BJ (cell line): Measurements from ENCODE around the gene GRAP2. TPM values are rescaled to one million over a fixed set of nuclear protein-coding genes. Genes with fewer than 3 reads are reported as not detected.
"Not testable (repeated sequence)": the region's sequence is repeated elsewhere in the genome, so short reads cannot be mapped to it uniquely, and the experiment has no call there.

Experiments used
- CTCF ChIA-PET: fragments of 350-600 bp; formaldehyde crosslinking; extraction: SDS; loops from one replicate; lab custom pipeline; 2021; ENCODE audit warnings: antibody characterized with exemption, inconsistent platforms; lab: Yijun Ruan, JAX
- POLR2A ChIA-PET: fragments of 300-600 bp; sonication (Branson Sonifier 250); formaldehyde crosslinking; extraction: SDS; loops from one replicate; lab custom pipeline; 2021; ENCODE audit warnings: antibody characterized with exemption; lab: Charles Lee
- DNase-seq: peaks from one replicate; pipeline ENCODE4 v3.0.0-alpha.2; 2011; ENCODE audit warnings: low read depth
- H3K27me3 ChIP-seq: 2 replicates; pipeline ENCODE4 v1.6.0; 2011; ENCODE audit warnings: low read length; ENCODE audit not compliant: control insufficient read depth, insufficient read depth
- H3K36me3 ChIP-seq: 2 replicates; pipeline ENCODE4 v1.5.1; 2011; ENCODE audit warnings: low read length; ENCODE audit not compliant: control insufficient read depth, insufficient read depth
- H3K4me3 ChIP-seq: 2 replicates; pipeline ENCODE4 v1.5.1; 2011; ENCODE audit warnings: low read depth, mild to moderate bottlenecking, control low read depth, low read length
- polyA plus RNA-seq: library from polyadenylated mRNA; depleted of rRNA; stranded (reverse); fragments of >200 nt; gene quantifications from 2 replicates; pipeline ENCODE4 v1.2.3, GENCODE V29; 2011
- TF ChIP-seq, protein P1 (sequence below): IDR thresholded peaks from 2 replicates; pipeline ENCODE4 v1.5.1; 2011; ENCODE audit warnings: low read depth, mild to moderate bottlenecking, control low read depth, inconsistent platforms, low read length, moderate library complexity; ENCODE audit not compliant: insufficient read depth

GRAP2 gene
- polyA plus RNA-seq, 1 experiment = not detected

DNA sequence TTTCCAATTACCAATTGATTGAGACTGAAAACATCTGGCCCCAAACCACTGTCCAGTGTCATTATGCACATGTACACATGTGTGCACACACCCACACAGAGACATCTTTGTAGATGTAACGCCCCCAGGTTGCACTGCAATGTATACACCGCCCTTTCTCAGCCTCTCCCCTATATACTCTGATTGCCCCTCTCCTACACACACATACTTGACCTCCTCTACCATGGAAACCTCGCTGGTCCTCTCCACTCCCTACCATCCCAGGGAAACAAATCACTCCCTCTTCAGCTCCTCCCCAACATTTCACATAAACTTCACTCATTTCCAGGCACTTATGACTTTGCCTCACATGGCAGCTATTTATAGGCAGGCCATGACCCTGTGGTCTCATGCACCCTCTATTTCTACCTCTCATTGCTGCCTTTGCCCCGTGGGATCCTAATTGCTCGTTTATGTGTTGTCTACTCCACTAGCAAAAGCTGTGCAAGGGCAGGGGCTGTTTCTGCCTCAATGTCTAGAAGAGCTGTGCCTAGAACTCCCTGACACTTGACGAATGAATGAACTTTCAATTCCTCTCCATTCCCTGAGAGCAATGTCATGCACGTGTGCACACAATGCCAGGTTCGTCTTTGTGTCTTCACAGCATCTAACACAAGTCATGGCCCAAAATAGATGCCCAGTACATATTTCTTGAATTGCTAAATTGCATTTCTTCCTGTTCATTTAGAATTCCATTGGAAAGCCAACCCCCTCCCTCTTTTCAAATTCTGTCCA is 49.3 kb downstream of the GRAP2 start:
- H3K36me3 ChIP-seq = no peaks in the 10 kb centered on the region
- ChIA-PET POLR2A (no interaction called here), CTCF (interaction anchor here (0.8 kb wide), 1 partner anchor 17 kb away, joined by 3 read pairs; no protein-coding TSS in a partner anchor)
- no peak overlapping the region for H3K4me3 ChIP-seq
- TF ChIP-seq, protein P1, sequence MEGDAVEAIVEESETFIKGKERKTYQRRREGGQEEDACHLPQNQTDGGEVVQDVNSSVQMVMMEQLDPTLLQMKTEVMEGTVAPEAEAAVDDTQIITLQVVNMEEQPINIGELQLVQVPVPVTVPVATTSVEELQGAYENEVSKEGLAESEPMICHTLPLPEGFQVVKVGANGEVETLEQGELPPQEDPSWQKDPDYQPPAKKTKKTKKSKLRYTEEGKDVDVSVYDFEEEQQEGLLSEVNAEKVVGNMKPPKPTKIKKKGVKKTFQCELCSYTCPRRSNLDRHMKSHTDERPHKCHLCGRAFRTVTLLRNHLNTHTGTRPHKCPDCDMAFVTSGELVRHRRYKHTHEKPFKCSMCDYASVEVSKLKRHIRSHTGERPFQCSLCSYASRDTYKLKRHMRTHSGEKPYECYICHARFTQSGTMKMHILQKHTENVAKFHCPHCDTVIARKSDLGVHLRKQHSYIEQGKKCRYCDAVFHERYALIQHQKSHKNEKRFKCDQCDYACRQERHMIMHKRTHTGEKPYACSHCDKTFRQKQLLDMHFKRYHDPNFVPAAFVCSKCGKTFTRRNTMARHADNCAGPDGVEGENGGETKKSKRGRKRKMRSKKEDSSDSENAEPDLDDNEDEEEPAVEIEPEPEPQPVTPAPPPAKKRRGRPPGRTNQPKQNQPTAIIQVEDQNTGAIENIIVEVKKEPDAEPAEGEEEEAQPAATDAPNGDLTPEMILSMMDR = no peak
- peaks cover 10% of the 10 kb centered on the region; the same call in 1 of the 2 replicates for H3K27me3 ChIP-seq
- DNase-seq = no peak

DNA sequence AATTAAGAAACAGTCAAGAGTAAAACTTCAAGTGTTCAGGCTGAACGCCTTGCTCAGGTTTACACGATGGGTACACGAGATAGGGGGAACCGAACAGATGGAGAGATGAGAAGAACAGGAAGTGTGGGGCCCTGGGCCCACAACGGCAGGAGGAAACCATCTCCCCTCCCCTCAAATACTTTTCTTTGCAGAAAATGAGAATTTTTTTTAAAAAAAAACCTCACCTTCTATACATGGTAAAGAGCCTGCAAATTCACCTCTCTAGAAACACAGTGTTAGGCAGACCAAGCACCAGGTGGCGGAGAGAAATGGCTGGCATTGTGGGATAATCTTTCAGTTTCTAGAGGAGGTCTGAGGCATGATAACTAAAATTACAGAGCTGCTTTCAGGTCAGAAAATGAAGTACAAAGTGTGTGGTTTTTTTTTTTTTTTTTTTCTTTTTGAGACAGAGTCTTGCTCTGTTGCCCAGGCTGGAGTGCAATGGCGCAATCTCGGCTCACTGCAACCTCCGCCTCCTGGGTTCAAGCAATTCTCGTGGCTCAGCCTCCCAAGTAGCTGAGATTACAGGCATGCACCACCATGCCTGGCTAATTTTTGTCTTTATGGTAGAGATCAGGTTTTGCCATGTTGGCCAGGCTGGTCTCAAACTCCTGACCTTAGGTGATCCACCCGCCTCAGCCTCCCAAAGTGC is 50.9 kb downstream of the GRAP2 start:
- DNase-seq, H3K36me3 ChIP-seq, POLR2A ChIA-PET, H3K4me3 ChIP-seq: not testable (repeated sequence)
- CTCF ChIA-PET = interaction anchor here (0.9 kb wide), 1 partner anchor 33 kb away, joined by 3 read pairs; no protein-coding TSS in a partner anchor
- peaks cover 10% of the 10 kb centered on the region; the same call in 1 of the 2 replicates for H3K27me3 ChIP-seq

DNA sequence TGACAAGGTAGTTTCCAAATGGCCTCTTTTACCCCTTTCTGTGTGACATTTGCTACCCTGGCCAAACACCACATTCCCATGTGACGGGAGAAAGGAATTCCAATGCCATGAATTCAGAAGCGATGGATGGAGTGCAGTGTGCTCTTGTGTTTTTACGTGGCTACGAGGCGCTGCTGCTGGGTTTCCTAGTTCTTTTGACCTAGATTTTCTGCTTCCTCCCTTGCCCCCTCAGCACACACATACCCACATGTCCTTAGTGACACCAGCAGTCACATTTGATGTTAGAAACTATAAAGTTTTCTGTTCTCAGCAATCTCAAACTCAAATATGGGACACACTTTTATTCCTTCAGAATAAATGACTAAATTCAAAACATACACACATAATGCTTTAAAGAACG is 51.5 kb downstream of the GRAP2 start:
- H3K36me3 ChIP-seq = no peaks in the 10 kb centered on the region
- TF ChIP-seq, protein P1 = no peak
- no peak overlapping the region for H3K4me3 ChIP-seq
- DNase-seq = no peak
- peaks cover 10% of the 10 kb centered on the region; the same call in 1 of the 2 replicates for H3K27me3 ChIP-seq
- POLR2A ChIA-PET = no interaction called here
- CTCF ChIA-PET = no interaction called here

DNA sequence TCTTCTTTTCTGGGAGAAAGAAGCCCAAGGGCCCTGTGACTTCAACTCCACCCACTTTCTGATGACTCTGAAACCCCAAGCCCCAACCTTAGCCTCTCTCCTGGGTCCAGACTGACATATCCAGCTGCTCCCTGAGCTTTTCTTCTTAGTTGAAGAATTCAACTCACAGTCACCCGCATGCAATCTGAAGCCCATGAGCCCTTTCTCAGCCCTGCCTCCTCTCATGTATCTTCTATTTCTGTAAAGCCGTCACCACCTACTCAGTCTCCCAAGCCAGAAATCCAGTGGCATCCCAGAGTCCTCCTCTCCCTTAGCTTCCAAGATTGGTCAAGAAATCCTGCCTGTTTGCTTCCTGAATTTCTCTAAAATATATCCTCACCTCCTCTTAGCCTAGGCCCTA is 52.2 kb downstream of the GRAP2 start:
- TF ChIP-seq, protein P1 = no peak
- Histone ChIP-seq H3K27me3 (peaks cover 8% of the 10 kb centered on the region; the same call in 1 of the 2 replicates), H3K4me3 (no peak overlapping the region), H3K36me3 (no peaks in the 10 kb centered on the region)
- DNase-seq = no peak
- ChIA-PET POLR2A (no interaction called here), CTCF (no interaction called here)

DNA sequence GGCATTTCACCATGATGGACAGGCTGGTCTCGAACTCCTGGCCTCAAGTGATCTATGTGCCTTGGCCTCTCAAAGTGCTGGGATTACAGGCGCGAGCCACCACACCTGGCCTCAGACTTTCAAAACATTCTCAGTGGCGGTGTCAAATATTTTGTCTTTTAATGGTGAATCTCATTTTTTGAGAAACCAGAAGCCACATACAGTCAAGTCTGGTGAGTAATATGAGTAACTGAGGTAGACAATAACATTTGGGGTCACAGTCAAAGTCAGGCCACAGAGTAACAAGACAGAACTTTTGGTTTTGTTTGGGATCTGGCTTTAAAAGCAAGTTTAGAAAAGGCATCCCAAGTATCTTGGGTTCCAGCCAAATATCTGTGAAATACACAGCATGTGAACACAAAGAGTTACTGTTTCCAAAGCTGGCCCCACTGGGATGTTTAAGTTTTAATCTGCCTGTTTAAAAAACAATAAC is 53.7 kb downstream of the GRAP2 start:
- Histone ChIP-seq H3K4me3 (no peak overlapping the region), H3K36me3 (no peaks in the 10 kb centered on the region), H3K27me3 (peaks cover 8% of the 10 kb centered on the region; the same call in 1 of the 2 replicates)
- POLR2A ChIA-PET = no interaction called here
- DNase-seq = peak; percentile 37
- CTCF ChIA-PET = no interaction called here
- TF ChIP-seq, protein P1 = no peak
